K562 (cell line): ENCODE data around the gene INHBC. TPM values are rescaled to one million over a fixed set of nuclear protein-coding genes. Genes with fewer than 3 reads are reported as not detected.

ENCODE experiments used
- BCOR ChIP-seq: fragments of 450-650 bp; IDR thresholded peaks from 2 replicates; pipeline ENCODE4 v1.6.1; 2016
- BDP1 ChIP-seq: IDR thresholded peaks from 3 replicates; pipeline ENCODE4 v1.6.1; 2011; ENCODE audit not compliant: insufficient read length, insufficient read depth
- DPF2 ChIP-seq: fragments of 450-650 bp; IDR thresholded peaks from 2 replicates; pipeline ENCODE4 v1.6.1; 2016
- EP300 ChIP-seq: IDR thresholded peaks from 2 replicates; pipeline ENCODE4 v1.6.1; 2012; ENCODE audit warnings: low read length, improper control_type of control experiment
- ETV1 ChIP-seq: fragments of 450-650 bp; conservative IDR thresholded peaks from 2 replicates; pipeline ENCODE4 v1.6.1; 2016; ENCODE audit warnings: missing genetic modification characterization, control low read depth, low read depth, missing compliant biosample characterization
- HMG20A ChIP-seq: fragments of 450-650 bp; formaldehyde crosslinking; conservative IDR thresholded peaks from 2 replicates; pipeline ENCODE4 v1.4.0; 2020; ENCODE audit warnings: mild to moderate bottlenecking, mixed read lengths
- JUND ChIP-seq, 2 experiments: IDR thresholded peaks; 2 replicates in 1 of 2; 3 replicates in 1 of 2; pipeline ENCODE4 v1.6.1; 2011; ENCODE audit warnings: borderline replicate concordance in 2 of 2, low read depth in 2 of 2, low read length in 2 of 2, improper control_type of control experiment in 1 of 2, missing biosample characterization in 1 of 2, missing genetic modification characterization in 1 of 2, missing genetic modification reagents in 1 of 2
- KAT7 ChIP-seq: sonication (generic); formaldehyde crosslinking; IDR thresholded peaks from 2 replicates; pipeline ENCODE4 v1.8.0; 2022; ENCODE audit warnings: missing genetic modification reagents, mild to moderate bottlenecking, borderline replicate concordance
- KHSRP ChIP-seq: fragments of 450-650 bp; IDR thresholded peaks from 2 replicates; pipeline ENCODE4 v1.6.1; 2017
- KLF16 ChIP-seq: IDR thresholded peaks from 2 replicates; pipeline ENCODE4 v1.6.1; 2016; ENCODE audit warnings: antibody characterized with exemption
- LCOR ChIP-seq: sonication (generic); formaldehyde crosslinking; IDR thresholded peaks from 2 replicates; pipeline ENCODE4 v1.8.0; 2022; ENCODE audit warnings: mild to moderate bottlenecking, missing genetic modification reagents
- MTA3 ChIP-seq: fragments of 450-650 bp; formaldehyde crosslinking; IDR thresholded peaks from 2 replicates; pipeline ENCODE4 v1.6.1; 2017; ENCODE audit warnings: mild to moderate bottlenecking, borderline replicate concordance
- OTX1 ChIP-seq: fragments of 450-650 bp; formaldehyde crosslinking; IDR thresholded peaks from 2 replicates; pipeline ENCODE4 v1.4.0; 2022; ENCODE audit warnings: mild to moderate bottlenecking
- RBFOX2 ChIP-seq: fragments of 200-400 bp; formaldehyde crosslinking; IDR thresholded peaks from 2 replicates; pipeline ENCODE4 v1.6.1; 2017; ENCODE audit warnings: low read depth, mild to moderate bottlenecking, low read length, moderate library complexity
- RUNX1 ChIP-seq: sonication (generic); IDR thresholded peaks from 2 replicates; pipeline ENCODE4 v1.6.1; 2016; ENCODE audit warnings: antibody characterized with exemption, low read depth
- ZNF146 ChIP-seq: IDR thresholded peaks from one replicate; pipeline ENCODE4 v1.6.1; 2018; ENCODE audit warnings: missing compliant biosample characterization; ENCODE audit not compliant: unreplicated experiment
- ZNF24 ChIP-seq: fragments of 450-650 bp; IDR thresholded peaks from 2 replicates; pipeline ENCODE4 v1.6.1; 2016
- polyA plus RNA-seq, 8 experiments: library from polyadenylated mRNA; depleted of rRNA in 4 of 8; stranded (reverse) in 5 of 8; unstranded in 3 of 8; fragments of >200 nt; fragmentation: Nextera tagmentation in 2 of 8; fragmentation: Illumina TruSeq in 1 of 8; extraction: Ambion mirVana in 2 of 8; extraction: Trizol in 1 of 8; gene quantifications; 2 replicates each; pipeline versions ENCODE4 v1.2.1 to v1.2.3, GENCODE V29; 2011 to 2014; ENCODE audit warnings: inconsistent platforms in 1 of 8, missing spikeins in 1 of 8
- total RNA-seq, 7 experiments: library from RNA; depleted of rRNA in 6 of 7; stranded (reverse); fragments of >200 nt in 6 of 7; fragmentation: Illumina TruSeq in 2 of 7; extraction: Trizol in 2 of 7; gene quantifications; 2 replicates each; pipeline versions ENCODE4 v1.2.1 to v1.2.3, GENCODE V29; 2011 to 2021; ENCODE audit warnings: low replicate concordance in 1 of 7
- TF ChIP-seq, protein P1 (sequence below): sonication (generic); formaldehyde crosslinking; IDR thresholded peaks from 2 replicates; pipeline ENCODE4 v1.8.1; 2022; ENCODE audit warnings: missing genetic modification reagents
- TF ChIP-seq, protein P2 (sequence below): fragments of 200-800 bp; sonication (Bioruptor generic); IDR thresholded peaks from 2 replicates; pipeline ENCODE4 v1.6.1; 2017; ENCODE audit warnings: missing genetic modification characterization, missing compliant biosample characterization
- TF ChIP-seq, protein P3 (sequence below), 2 experiments: fragments of 150-350 bp in 1 of 2; IDR thresholded peaks; 2 replicates each; pipeline ENCODE4 v1.6.1; 2012 to 2016; ENCODE audit warnings: low read depth in 2 of 2, low read length in 2 of 2, mild to moderate bottlenecking in 1 of 2, moderate library complexity in 1 of 2
- TF ChIP-seq, protein P4 (sequence below): IDR thresholded peaks from 2 replicates; pipeline ENCODE4 v1.6.1; 2016; ENCODE audit warnings: missing genetic modification characterization, missing compliant biosample characterization

INHBC gene
- total and polyA plus RNA-seq, 9 of the 15 experiments (the other 6 are each of a cell fraction or from before 2014, with no cell fraction given), result 0.07 to 0.24 (median 0.15) TPM; not detected in 4

DNA sequence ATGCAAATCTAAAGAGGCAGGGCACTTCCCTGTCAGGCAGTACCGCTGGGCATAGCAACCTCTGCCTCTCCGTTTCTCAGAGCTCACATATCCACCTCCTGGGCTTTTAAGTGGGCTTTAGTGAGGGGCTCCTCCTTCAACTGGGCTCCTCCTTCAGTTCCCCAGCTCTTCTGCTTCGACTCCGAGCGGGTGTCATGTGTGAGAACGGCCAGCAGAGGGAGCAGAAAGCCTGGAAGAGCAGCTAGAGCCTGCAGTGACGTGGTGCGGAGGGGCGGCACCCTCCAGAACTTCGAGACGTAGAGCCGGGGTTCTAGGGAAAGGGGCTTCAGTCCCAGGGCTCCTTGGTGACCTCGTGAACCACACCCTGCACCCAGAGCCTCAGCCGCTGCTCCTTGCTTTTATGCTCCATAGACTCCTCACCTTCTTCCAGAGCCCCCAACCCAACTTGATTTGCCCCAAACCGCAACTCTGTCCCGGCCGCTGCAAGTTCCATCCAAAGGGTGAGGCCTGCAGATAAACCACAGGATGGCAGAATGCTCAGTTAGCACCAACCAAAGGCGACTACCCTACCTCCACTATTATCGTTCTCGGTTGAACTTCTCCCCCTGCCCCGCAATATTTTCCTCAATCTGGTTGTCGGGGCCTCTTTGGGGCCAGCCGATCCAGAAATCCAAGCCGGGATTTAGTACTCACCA, 24.6 kb downstream of the INHBC start (continued):
- TF ChIP-seq ZNF24, result no peak
- TF ChIP-seq JUND (IDR thresholded peaks at IDR 0.05; ENCODE audit: borderline replicate concordance, low read depth, low read length), result peak; percentile 67
- TF ChIP-seq JUND (tag; IDR thresholded peaks at IDR 0.05; ENCODE audit: borderline replicate concordance, low read depth, low read length), result peak; percentile 33; the same call in 1 of the 3 replicates
- peak; percentile 69 for TF ChIP-seq RBFOX2
- no peak for TF ChIP-seq ZNF146
- no peak for TF ChIP-seq RUNX1
- TF ChIP-seq KHSRP, result no peak
- TF ChIP-seq LCOR (CRISPR knock-in tag), result no peak
- peak; percentile 91; the same call in 1 of the 2 replicates for TF ChIP-seq MTA3
- no peak for TF ChIP-seq BDP1
- TF ChIP-seq, protein P1, sequence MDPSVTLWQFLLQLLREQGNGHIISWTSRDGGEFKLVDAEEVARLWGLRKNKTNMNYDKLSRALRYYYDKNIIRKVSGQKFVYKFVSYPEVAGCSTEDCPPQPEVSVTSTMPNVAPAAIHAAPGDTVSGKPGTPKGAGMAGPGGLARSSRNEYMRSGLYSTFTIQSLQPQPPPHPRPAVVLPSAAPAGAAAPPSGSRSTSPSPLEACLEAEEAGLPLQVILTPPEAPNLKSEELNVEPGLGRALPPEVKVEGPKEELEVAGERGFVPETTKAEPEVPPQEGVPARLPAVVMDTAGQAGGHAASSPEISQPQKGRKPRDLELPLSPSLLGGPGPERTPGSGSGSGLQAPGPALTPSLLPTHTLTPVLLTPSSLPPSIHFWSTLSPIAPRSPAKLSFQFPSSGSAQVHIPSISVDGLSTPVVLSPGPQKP (CRISPR knock-in tag), result no peak
- peak; percentile 45; the same call in 1 of the 2 replicates for TF ChIP-seq DPF2
- TF ChIP-seq, protein P2, sequence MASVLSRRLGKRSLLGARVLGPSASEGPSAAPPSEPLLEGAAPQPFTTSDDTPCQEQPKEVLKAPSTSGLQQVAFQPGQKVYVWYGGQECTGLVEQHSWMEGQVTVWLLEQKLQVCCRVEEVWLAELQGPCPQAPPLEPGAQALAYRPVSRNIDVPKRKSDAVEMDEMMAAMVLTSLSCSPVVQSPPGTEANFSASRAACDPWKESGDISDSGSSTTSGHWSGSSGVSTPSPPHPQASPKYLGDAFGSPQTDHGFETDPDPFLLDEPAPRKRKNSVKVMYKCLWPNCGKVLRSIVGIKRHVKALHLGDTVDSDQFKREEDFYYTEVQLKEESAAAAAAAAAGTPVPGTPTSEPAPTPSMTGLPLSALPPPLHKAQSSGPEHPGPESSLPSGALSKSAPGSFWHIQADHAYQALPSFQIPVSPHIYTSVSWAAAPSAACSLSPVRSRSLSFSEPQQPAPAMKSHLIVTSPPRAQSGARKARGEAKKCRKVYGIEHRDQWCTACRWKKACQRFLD (CRISPR knock-in tag), result no peak
- no peak; the same call in 1 of the 2 replicates for TF ChIP-seq KAT7 (CRISPR knock-in tag)
- peak; percentile 87 for TF ChIP-seq BCOR
- peak; percentile 86 for TF ChIP-seq ETV1 (tag)
- TF ChIP-seq, protein P3, sequence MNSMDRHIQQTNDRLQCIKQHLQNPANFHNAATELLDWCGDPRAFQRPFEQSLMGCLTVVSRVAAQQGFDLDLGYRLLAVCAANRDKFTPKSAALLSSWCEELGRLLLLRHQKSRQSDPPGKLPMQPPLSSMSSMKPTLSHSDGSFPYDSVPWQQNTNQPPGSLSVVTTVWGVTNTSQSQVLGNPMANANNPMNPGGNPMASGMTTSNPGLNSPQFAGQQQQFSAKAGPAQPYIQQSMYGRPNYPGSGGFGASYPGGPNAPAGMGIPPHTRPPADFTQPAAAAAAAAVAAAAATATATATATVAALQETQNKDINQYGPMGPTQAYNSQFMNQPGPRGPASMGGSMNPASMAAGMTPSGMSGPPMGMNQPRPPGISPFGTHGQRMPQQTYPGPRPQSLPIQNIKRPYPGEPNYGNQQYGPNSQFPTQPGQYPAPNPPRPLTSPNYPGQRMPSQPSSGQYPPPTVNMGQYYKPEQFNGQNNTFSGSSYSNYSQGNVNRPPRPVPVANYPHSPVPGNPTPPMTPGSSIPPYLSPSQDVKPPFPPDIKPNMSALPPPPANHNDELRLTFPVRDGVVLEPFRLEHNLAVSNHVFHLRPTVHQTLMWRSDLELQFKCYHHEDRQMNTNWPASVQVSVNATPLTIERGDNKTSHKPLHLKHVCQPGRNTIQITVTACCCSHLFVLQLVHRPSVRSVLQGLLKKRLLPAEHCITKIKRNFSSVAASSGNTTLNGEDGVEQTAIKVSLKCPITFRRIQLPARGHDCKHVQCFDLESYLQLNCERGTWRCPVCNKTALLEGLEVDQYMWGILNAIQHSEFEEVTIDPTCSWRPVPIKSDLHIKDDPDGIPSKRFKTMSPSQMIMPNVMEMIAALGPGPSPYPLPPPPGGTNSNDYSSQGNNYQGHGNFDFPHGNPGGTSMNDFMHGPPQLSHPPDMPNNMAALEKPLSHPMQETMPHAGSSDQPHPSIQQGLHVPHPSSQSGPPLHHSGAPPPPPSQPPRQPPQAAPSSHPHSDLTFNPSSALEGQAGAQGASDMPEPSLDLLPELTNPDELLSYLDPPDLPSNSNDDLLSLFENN (IDR thresholded peaks at IDR 0.05; ENCODE audit: low read depth in 2 of 2, low read length in 2 of 2), result peak in 1 of 2 experiments; percentile 8; a peak in 1 of 4 replicates
- TF ChIP-seq HMG20A (CRISPR knock-in tag), result no peak
- no peak for TF ChIP-seq EP300
- peak; percentile 63; the same call in 1 of the 2 replicates for TF ChIP-seq KLF16
- no peak for TF ChIP-seq OTX1 (CRISPR knock-in tag)
- TF ChIP-seq, protein P4, sequence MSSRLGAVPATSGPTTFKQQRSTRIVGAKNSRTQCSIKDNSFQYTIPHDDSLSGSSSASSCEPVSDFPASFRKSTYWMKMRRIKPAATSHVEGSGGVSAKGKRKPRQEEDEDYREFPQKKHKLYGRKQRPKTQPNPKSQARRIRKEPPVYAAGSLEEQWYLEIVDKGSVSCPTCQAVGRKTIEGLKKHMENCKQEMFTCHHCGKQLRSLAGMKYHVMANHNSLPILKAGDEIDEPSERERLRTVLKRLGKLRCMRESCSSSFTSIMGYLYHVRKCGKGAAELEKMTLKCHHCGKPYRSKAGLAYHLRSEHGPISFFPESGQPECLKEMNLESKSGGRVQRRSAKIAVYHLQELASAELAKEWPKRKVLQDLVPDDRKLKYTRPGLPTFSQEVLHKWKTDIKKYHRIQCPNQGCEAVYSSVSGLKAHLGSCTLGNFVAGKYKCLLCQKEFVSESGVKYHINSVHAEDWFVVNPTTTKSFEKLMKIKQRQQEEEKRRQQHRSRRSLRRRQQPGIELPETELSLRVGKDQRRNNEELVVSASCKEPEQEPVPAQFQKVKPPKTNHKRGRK (tag), result no peak
